Cortex of kidney (tissue), 1 donor: Measurements from ENCODE around the gene POU2F2.
"Not testable (repeated sequence)": the region's sequence is repeated elsewhere in the genome, so short reads cannot be mapped to it uniquely, and the experiment has no call there.

Experiments used
- DNase-seq: peaks from one replicate; lab custom pipeline; 2025; lab: John Stamatoyannopoulos, UW

POU2F2 gene

GRCh38 chr19:42124386-42124901 is 7.8 kb downstream of the POU2F2 start:
- DNase-seq: no peak

- no peak for DNase-seq
Observed at GRCh38 chr19:42123765-42124164, 8.5 kb downstream of the POU2F2 start.

- DNase-seq: no peak
Observed at GRCh38 chr19:42122691-42123607, 9.3 kb downstream of the POU2F2 start.

GRCh38 chr19:42121656-42122069 is 10.6 kb downstream of the POU2F2 start:
- DNase-seq: no peak

- DNase-seq: no peak
Observed at GRCh38 chr19:42121036-42121621, 11.1 kb downstream of the POU2F2 start.

GRCh38 chr19:42120276-42120980 is 11.8 kb downstream of the POU2F2 start:
- DNase-seq: no peak

- no peak for DNase-seq
Observed at GRCh38 chr19:42117076-42117475, 15.2 kb downstream of the POU2F2 start.

GRCh38 chr19:42116308-42117075 is 15.8 kb downstream of the POU2F2 start:
- DNase-seq: no peak

- no peak for DNase-seq
Observed at GRCh38 chr19:42115705-42116104, 16.5 kb downstream of the POU2F2 start.

GRCh38 chr19:42115219-42115618 is 17.0 kb downstream of the POU2F2 start:
- DNase-seq: no peak

- DNase-seq: no peak
Observed at GRCh38 chr19:42114412-42114811, 17.8 kb downstream of the POU2F2 start.

- DNase-seq: no peak
Observed at GRCh38 chr19:42113641-42114348, 18.5 kb downstream of the POU2F2 start.

GRCh38 chr19:42111811-42112210 is 20.4 kb downstream of the POU2F2 start:
- no peak for DNase-seq

- no peak for DNase-seq
Observed at GRCh38 chr19:42111384-42111783, 20.9 kb downstream of the POU2F2 start.

- DNase-seq: no peak
Observed at GRCh38 chr19:42110658-42111057, 21.6 kb downstream of the POU2F2 start.

- no peak for DNase-seq
Observed at GRCh38 chr19:42109896-42110295, 22.4 kb downstream of the POU2F2 start.

- no peak for DNase-seq
Observed at GRCh38 chr19:42108527-42109389, 23.5 kb downstream of the POU2F2 start.

GRCh38 chr19:42105368-42105767 is 26.9 kb downstream of the POU2F2 start:
- no peak for DNase-seq

GRCh38 chr19:42102877-42103276 is 29.4 kb downstream of the POU2F2 start:
- no peak for DNase-seq

GRCh38 chr19:42100241-42100640 is 32.0 kb downstream of the POU2F2 start:
- not testable (repeated sequence) for DNase-seq
